CD8-positive, alpha-beta memory T cell (primary cell): ENCODE measurements around the gene LGALS7. TPM values are rescaled to one million over a fixed set of nuclear protein-coding genes. Genes with fewer than 3 reads are reported as not detected.

Source experiments
- CTCF ChIA-PET: fragments of 350-600 bp; sonication (Branson Sonifier 250); formaldehyde crosslinking; loops from one replicate; lab custom pipeline; 2021; ENCODE audit warnings: antibody characterized with exemption; lab: Charles Lee
- POLR2A ChIA-PET: fragments of 350-600 bp; sonication (Branson Sonifier 250); formaldehyde crosslinking; loops from one replicate; lab custom pipeline; 2021; ENCODE audit warnings: antibody characterized with exemption; lab: Charles Lee
- DNase-seq, 5 donors: peaks; one replicate each; pipeline versions ENCODE4 v3.0.0 to v3.0.0-alpha.2; 2020 to 2022; ENCODE audit warnings: mixed read lengths in 1 of 5
- H3K27ac ChIP-seq: one replicate; pipeline ENCODE4 v1.7.0; 2013; ENCODE audit warnings: low read depth, mild to moderate bottlenecking, low read length, moderate library complexity
- H3K27me3 ChIP-seq: 2 replicates; pipeline ENCODE4 v1.7.0; 2013; ENCODE audit warnings: low read length, mild to moderate bottlenecking; ENCODE audit not compliant: insufficient read depth, poor library complexity, severe bottlenecking
- H3K36me3 ChIP-seq: 2 replicates; pipeline ENCODE4 v1.7.0; 2013; ENCODE audit warnings: mild to moderate bottlenecking, low read length, moderate library complexity; ENCODE audit not compliant: insufficient read depth
- H3K4me1 ChIP-seq: 2 replicates; pipeline ENCODE4 v1.7.0; 2013; ENCODE audit warnings: mild to moderate bottlenecking, low read length, moderate library complexity; ENCODE audit not compliant: insufficient read depth
- H3K4me3 ChIP-seq: 2 replicates; pipeline ENCODE4 v1.7.0; 2013; ENCODE audit warnings: mild to moderate bottlenecking, low read length
- H3K9me3 ChIP-seq: 2 replicates; pipeline ENCODE4 v1.7.0; 2013; ENCODE audit warnings: mild to moderate bottlenecking, low read length
- H3K27ac Mint-ChIP-seq, 8 donors: one replicate each; pipeline ENCODE4 v1.8.0; 2020 to 2021; ENCODE audit warnings: mixed read lengths in 8 of 8, mild to moderate bottlenecking in 6 of 8, inconsistent platforms in 3 of 8, moderate library complexity in 3 of 8
- H3K27me3 Mint-ChIP-seq, 2 donors: one replicate each; pipeline ENCODE4 v1.8.0; 2020 to 2021; ENCODE audit warnings: mixed read lengths in 2 of 2, mild to moderate bottlenecking in 1 of 2, moderate library complexity in 1 of 2
- H3K36me3 Mint-ChIP-seq, 3 donors: one replicate each; pipeline ENCODE4 v1.8.0; 2020 to 2021; ENCODE audit warnings: mixed read lengths in 3 of 3, inconsistent platforms in 1 of 3, mild to moderate bottlenecking in 1 of 3
- H3K4me1 Mint-ChIP-seq, 3 donors: one replicate each; pipeline ENCODE4 v1.8.0; 2020 to 2021; ENCODE audit warnings: mixed read lengths in 3 of 3, inconsistent platforms in 1 of 3, mild to moderate bottlenecking in 1 of 3
- H3K4me3 Mint-ChIP-seq, 7 donors: one replicate each; pipeline ENCODE4 v1.8.0; 2020 to 2021; ENCODE audit warnings: mixed read lengths in 7 of 7, mild to moderate bottlenecking in 6 of 7, moderate library complexity in 4 of 7, inconsistent platforms in 2 of 7
- H3K9me3 Mint-ChIP-seq, 5 donors: one replicate each; pipeline ENCODE4 v1.8.0; 2020 to 2022; ENCODE audit warnings: mixed read lengths in 5 of 5, mild to moderate bottlenecking in 3 of 5, moderate library complexity in 2 of 5, inconsistent platforms in 1 of 5
- polyA plus RNA-seq: library from polyadenylated mRNA; unstranded; fragments of 300-500 nt; fragmentation: Illumina TruSeq; gene quantifications from one replicate; pipeline ENCODE4 v1.2.3, GENCODE V29; 2021
- total RNA-seq, 2 experiments: library from RNA; stranded (reverse); gene quantifications; one replicate each; pipeline ENCODE4 v1.2.3, GENCODE V29; 2021

Gene LGALS7
- total and polyA plus RNA-seq, 3 experiments from 2014 or later = not detected

DNA sequence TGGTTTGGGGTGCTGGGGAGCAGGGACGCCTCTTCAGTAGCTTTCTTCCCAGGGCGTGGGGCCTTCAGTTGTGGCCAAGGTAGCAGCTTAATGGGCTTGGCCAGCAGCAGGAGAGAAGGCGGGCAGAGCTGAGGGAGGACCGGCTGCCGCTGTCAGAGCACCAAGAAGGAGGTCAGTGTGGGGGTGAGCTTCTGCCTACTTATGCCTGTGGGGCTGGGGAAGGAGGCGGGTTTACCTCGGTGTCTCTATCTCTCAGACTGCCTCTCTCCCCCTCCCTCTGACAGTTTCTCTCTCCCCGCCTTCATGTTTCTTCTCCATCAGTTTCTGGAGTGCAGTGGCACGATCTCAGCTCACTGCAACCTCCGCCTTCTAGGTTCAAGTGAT lies 29.0 kb downstream of the LGALS7 start, which contains the start of gene CAPN12:
Gene CAPN12, minus strand, starts transcription at position 177 of the 384 bp plus-strand sequence. CDS start 309 bp downstream, outside the sequence.
- no peak within 1 kb of the TSS for H3K27ac ChIP-seq
- no peaks in the 10 kb centered on the region for H3K9me3 Mint-ChIP-seq
- no peaks in the 10 kb centered on the region for H3K27me3 Mint-ChIP-seq
- CTCF ChIA-PET = interaction anchor here (1.7 to 2.0 kb wide), 3 partner anchors 25 to 341 kb away, joined by 3 to 5 read pairs (median 4); partner anchors contain the start of genes FAM98C, MRPS12 and SARS2
- H3K4me3 Mint-ChIP-seq = no peak within 1 kb of the TSS
- DNase-seq = no peak
- POLR2A ChIA-PET = interaction anchor here (0.6 kb wide), 1 partner anchor 133 kb away, joined by 7 read pairs; no protein-coding TSS in a partner anchor
- no peaks in the 10 kb centered on the region for H3K36me3 ChIP-seq
- no peaks in the 10 kb centered on the region for H3K36me3 Mint-ChIP-seq
- no peak within 1 kb of the TSS for H3K4me3 ChIP-seq
- no peaks in the 10 kb centered on the region for H3K27me3 ChIP-seq
- peak within 1 kb of the TSS in 2 of 8 donors; percentile 38 to 77 for H3K27ac Mint-ChIP-seq
- H3K9me3 ChIP-seq = no peaks in the 10 kb centered on the region
- H3K4me1 Mint-ChIP-seq = peaks cover 7 to 13% (median 7%) of the 10 kb centered on the region in 3 donors
- peaks cover 10% of the 10 kb centered on the region for H3K4me1 ChIP-seq

DNA sequence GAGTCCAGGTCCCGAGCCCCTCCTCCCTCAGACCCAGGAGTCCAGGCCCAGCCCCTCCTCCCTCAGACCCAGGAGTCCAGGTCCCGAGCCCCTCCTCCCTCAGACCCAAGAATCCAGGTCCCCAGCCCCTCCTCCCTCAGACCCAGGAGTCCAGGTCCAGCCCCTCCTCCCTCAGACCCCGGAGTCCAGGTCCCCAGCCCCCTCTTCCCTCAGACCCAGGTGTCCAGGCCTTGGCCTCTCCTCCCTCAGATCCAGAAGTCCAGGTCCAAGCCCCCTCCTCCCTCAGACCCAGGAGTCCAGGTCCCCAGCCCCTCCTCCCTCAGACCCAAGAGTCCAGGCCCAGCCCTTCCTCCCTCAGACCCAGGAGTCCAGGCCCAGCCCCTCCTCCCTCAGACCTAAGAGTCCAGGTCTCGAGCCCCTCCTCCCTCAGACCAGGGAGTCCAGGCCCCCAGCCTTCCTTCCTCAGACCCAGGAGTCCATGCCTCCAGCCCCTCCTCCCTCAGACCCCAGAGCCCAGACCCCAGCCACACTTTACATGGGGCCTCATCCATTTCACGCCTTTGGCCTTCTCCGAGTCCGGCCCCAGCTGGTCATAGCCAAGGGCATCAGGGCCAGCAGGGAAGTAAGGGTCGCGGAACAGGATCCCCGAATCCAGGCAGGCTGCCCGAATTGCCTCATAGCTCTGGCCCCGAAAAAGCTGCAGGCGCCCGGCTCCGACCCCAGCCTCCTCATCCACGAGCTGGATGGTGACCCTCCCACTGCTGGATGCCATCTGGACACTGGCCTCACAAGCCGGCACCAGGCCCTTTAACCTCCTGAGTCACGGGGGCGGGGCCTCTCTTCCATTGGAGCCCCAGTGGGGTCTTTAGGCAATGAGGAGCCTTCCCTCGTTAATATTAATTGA lies 29.7 kb downstream of the LGALS7 start:
- Mint-ChIP-seq H3K4me3 (no peak overlapping the region), H3K36me3 (no peaks in the 10 kb centered on the region), H3K27me3 (no peaks in the 10 kb centered on the region), H3K9me3 (no peaks in the 10 kb centered on the region), H3K4me1 (peaks cover 10 to 19% (median 14%) of the 10 kb centered on the region in 3 donors), H3K27ac (peak overlapping the region in 2 of 8 donors; percentile 38 to 77)
- H3K4me3 ChIP-seq = no peak overlapping the region
- peaks cover 10% of the 10 kb centered on the region for H3K4me1 ChIP-seq
- ChIA-PET CTCF (interaction anchor here (1.7 to 2.0 kb wide), 3 partner anchors 26 to 341 kb away, joined by 3 to 5 read pairs (median 4); partner anchors contain the start of genes FAM98C, MRPS12 and SARS2), POLR2A (interaction anchor here (0.6 kb wide), 1 partner anchor 134 kb away, joined by 7 read pairs; no protein-coding TSS in a partner anchor)
- no peaks in the 10 kb centered on the region for H3K9me3 ChIP-seq
- no peaks in the 10 kb centered on the region for H3K27me3 ChIP-seq
- peak in 1 of 5 donors; percentile 46 for DNase-seq
- no peak overlapping the region for H3K27ac ChIP-seq
- H3K36me3 ChIP-seq = no peaks in the 10 kb centered on the region

DNA sequence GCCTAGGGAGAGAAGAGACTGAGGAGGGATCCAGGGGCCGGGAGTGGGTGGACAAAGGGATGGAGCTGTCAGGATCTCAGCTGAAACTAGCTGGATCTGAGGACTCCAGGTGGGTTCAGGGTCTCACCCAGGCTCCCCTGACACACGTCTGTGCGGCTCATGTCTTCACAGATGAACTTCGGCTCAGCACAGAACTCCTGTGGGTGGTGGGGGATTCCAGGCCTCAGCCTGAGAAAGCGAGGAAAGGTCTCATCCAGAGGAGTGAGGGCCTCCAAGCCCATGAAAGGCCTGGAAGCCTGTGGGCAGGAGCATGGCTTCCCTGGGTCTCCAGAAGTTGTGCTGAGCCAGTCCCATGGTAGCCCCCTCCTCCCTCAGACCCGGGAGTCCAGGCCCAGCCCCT lies 30.4 kb downstream of the LGALS7 start:
- Mint-ChIP-seq H3K27me3 (no peaks in the 10 kb centered on the region), H3K4me1 (peaks cover 14 to 23% (median 19%) of the 10 kb centered on the region in 3 donors), H3K4me3 (peak overlapping the region in 1 of 7 donors; percentile 19), H3K9me3 (no peaks in the 10 kb centered on the region), H3K27ac (no peak overlapping the region), H3K36me3 (no peaks in the 10 kb centered on the region)
- POLR2A ChIA-PET = interaction anchor here (0.7 kb wide), 1 partner anchor 31 kb away, joined by 9 read pairs; no protein-coding TSS in a partner anchor
- no peaks in the 10 kb centered on the region for H3K9me3 ChIP-seq
- H3K27me3 ChIP-seq = no peaks in the 10 kb centered on the region
- H3K4me1 ChIP-seq = peaks cover 10% of the 10 kb centered on the region
- CTCF ChIA-PET = no interaction called here
- no peak overlapping the region for H3K4me3 ChIP-seq
- no peak overlapping the region for H3K27ac ChIP-seq
- no peaks in the 10 kb centered on the region for H3K36me3 ChIP-seq
- no peak for DNase-seq

DNA sequence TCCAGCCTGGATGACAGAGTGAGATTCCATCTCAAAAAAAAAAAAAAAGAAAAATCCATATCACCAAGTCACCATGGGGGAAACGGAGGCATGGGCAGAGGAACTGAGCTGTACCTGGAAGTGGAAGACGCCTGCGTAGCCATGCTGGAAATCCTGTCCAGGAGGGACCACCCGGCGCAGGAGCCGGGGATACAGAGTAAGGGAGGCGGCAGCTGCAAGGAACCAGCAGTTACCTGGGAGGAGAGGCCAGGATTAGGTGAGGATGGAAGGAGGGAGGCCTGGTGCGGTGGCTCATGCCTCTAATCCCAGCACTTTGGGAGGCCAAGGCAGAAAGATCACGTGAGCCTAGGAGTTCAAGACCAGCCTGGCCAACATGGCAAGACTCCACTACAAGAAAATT lies 31.0 kb downstream of the LGALS7 start:
- no peak overlapping the region for H3K4me3 Mint-ChIP-seq
- ChIA-PET CTCF (interaction anchor here (0.8 to 2.8 kb wide), 4 partner anchors 14 to 226 kb away, joined by 3 to 7 read pairs (median 4); no protein-coding TSS in a partner anchor), POLR2A (interaction anchor here (0.7 kb wide), 1 partner anchor 31 kb away, joined by 9 read pairs; no protein-coding TSS in a partner anchor)
- no peak overlapping the region for H3K4me3 ChIP-seq
- no peaks in the 10 kb centered on the region for H3K27me3 Mint-ChIP-seq
- peaks cover 18 to 28% (median 24%) of the 10 kb centered on the region in 3 donors for H3K4me1 Mint-ChIP-seq
- no peak overlapping the region for H3K27ac ChIP-seq
- peak overlapping the region in 1 of 8 donors; percentile 17 for H3K27ac Mint-ChIP-seq
- H3K9me3 ChIP-seq = no peaks in the 10 kb centered on the region
- no peaks in the 10 kb centered on the region for H3K27me3 ChIP-seq
- H3K36me3 ChIP-seq = no peaks in the 10 kb centered on the region
- no peak for DNase-seq
- peaks cover 10% of the 10 kb centered on the region for H3K4me1 ChIP-seq
- no peaks in the 10 kb centered on the region for H3K9me3 Mint-ChIP-seq
- H3K36me3 Mint-ChIP-seq = no peaks in the 10 kb centered on the region

DNA sequence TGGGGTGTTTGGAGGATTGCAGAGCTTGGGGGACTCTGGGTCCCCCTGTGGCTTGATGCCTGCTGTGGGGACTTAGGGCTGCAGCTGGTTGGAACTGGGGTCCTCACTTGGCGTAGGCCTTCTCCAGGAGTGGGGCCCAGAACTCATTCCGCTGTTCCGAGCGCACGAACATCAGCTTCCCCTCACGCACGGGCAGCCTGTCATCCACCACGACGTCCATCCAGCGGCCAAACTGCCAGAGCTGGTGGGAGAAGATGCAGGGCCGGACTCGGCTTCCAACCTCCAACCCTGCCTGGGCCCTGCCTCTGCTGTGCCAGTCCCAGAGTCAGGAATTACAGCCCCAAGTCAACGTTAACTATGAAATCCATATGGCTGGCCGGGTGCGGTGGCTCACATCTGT lies 31.6 kb downstream of the LGALS7 start:
- H3K4me3 ChIP-seq = no peak overlapping the region
- H3K9me3 ChIP-seq = no peaks in the 10 kb centered on the region
- Mint-ChIP-seq H3K9me3 (no peaks in the 10 kb centered on the region), H3K4me3 (peak overlapping the region in 1 of 7 donors; percentile 37), H3K4me1 (peaks cover 18 to 29% (median 24%) of the 10 kb centered on the region in 3 donors), H3K27ac (peak overlapping the region in 1 of 8 donors; percentile 17), H3K36me3 (no peaks in the 10 kb centered on the region), H3K27me3 (no peaks in the 10 kb centered on the region)
- H3K27me3 ChIP-seq = no peaks in the 10 kb centered on the region
- ChIA-PET POLR2A (no interaction called here), CTCF (interaction anchor here (0.8 to 2.8 kb wide), 4 partner anchors 14 to 226 kb away, joined by 3 to 7 read pairs (median 4); no protein-coding TSS in a partner anchor)
- no peaks in the 10 kb centered on the region for H3K36me3 ChIP-seq
- no peak for DNase-seq
- no peak overlapping the region for H3K27ac ChIP-seq
- peaks cover 10% of the 10 kb centered on the region for H3K4me1 ChIP-seq

GRCh38 chr19:38740932-38741331 lies 32.4 kb downstream of the LGALS7 start:
- Histone ChIP-seq H3K27ac (no peak overlapping the region), H3K27me3 (no peaks in the 10 kb centered on the region), H3K4me1 (peaks cover 10% of the 10 kb centered on the region), H3K9me3 (no peaks in the 10 kb centered on the region), H3K36me3 (no peaks in the 10 kb centered on the region), H3K4me3 (no peak overlapping the region)
- CTCF ChIA-PET = interaction anchor here (1.9 to 2.8 kb wide), 2 partner anchors 13 to 29 kb away, joined by 4 to 7 read pairs; no protein-coding TSS in a partner anchor
- peaks cover 21 to 32% (median 24%) of the 10 kb centered on the region in 3 donors for H3K4me1 Mint-ChIP-seq
- no peak for DNase-seq
- no peaks in the 10 kb centered on the region for H3K27me3 Mint-ChIP-seq
- H3K27ac Mint-ChIP-seq = peak overlapping the region in 3 of 8 donors; percentile 21 to 43 (median 42)
- H3K9me3 Mint-ChIP-seq = no peaks in the 10 kb centered on the region
- H3K4me3 Mint-ChIP-seq = no peak overlapping the region
- H3K36me3 Mint-ChIP-seq = no peaks in the 10 kb centered on the region
- POLR2A ChIA-PET = no interaction called here

GRCh38 chr19:38740257-38740592 lies 33.1 kb downstream of the LGALS7 start:
- Mint-ChIP-seq H3K9me3 (no peaks in the 10 kb centered on the region), H3K27me3 (peaks cover 0 to 2% of the 10 kb centered on the region in 2 donors), H3K36me3 (no peaks in the 10 kb centered on the region), H3K4me3 (peak overlapping the region in 1 of 7 donors; percentile 57), H3K4me1 (peaks cover 21 to 35% (median 24%) of the 10 kb centered on the region in 3 donors), H3K27ac (peak overlapping the region in 2 of 8 donors; percentile 70 to 78)
- H3K9me3 ChIP-seq = no peaks in the 10 kb centered on the region
- no peak overlapping the region for H3K27ac ChIP-seq
- no peak for DNase-seq
- H3K27me3 ChIP-seq = no peaks in the 10 kb centered on the region
- peaks cover 12% of the 10 kb centered on the region for H3K4me1 ChIP-seq
- ChIA-PET CTCF (interaction anchor here (2.8 kb wide), 1 partner anchor 29 kb away, joined by 7 read pairs; no protein-coding TSS in a partner anchor), POLR2A (no interaction called here)
- no peak overlapping the region for H3K4me3 ChIP-seq
- H3K36me3 ChIP-seq = no peaks in the 10 kb centered on the region
